Measurements from ENCODE around the gene PGAP3. TPM values are rescaled to one million over a fixed set of nuclear protein-coding genes. Genes with fewer than 3 reads are reported as not detected.

PGAP3 gene
- total RNA-seq, 1 donor from 2014 or later = 12.8 TPM

GRCh38 chr17:39624313-39624712 is 63.5 kb downstream of the PGAP3 start:
- DNase-seq (ENCODE audit: low spot score) = no peak

GRCh38 chr17:39623356-39623950 is 64.4 kb downstream of the PGAP3 start:
- peak; percentile 76 for DNase-seq (ENCODE audit: low spot score)

DNA sequence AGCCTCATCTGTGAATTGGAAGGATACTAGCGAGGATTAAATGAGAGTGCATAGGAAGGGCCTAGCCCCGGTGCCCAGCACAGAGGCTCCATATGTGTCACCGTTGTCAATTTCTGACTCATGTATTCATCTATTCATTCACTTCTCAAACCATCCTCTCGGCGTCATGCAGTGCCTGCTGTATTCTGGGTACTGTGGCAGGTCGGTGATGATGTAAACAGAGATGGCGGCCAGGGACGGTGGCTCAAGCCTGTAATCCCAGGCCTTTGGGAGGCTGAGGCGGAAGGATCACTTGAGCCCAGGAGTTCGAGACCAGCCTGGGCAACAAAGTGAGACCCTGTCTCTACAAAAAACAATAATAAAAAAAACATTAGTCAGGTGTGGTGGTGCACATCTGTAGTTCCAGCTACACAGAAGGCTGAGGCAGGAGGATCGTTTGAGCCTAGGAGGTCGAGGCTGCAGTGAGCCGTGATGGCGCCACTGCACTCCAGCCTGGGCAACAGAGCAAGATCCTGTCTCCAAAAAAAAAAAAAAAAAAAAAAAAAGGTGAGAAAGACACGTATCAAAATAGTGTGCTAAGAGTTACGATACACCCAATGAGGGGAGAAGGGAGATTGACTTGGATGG is 65.4 kb downstream of the PGAP3 start:
- no peak for DNase-seq (ENCODE audit: low spot score)

DNA sequence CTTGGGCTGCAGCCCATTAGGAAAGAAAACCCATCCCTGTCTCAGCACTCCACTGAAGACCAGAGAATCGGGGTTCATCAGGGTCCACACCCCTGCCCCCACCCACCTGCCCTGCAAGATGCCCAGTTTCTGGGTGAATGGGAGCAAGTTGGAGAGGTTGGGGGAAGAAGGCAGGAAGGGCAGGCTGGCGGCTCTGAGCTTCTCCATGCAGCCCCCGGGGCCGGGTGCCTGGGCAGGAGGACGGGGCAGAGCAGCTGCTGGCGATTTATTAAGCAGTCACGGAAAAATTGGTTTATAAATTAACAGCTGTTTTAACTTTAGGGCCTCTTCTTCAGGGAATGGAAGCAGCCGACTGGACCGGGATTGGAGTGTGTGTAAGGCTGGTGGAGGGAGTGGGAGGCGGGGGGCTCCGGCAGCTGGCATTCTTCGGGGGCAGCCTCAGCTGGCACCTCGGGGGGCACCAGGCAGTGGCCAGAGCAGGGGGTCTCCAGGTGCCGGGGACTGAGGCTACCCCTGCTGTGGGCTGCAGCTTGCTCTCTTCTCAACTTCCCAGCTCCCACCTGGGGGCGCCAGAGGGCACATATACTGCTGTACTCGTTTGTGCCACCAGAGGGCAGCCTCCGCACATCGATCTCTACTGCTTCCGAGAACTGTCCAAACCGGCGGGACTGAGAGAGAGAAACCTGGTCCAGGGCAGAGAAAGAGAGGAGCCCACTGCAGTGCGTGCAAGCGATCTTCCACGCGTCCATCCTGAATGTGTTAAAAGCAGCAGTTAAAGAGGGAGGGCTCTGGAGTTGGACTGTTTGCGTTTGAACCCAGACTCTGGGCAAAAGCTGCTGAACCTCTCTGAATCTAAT is 66.1 kb downstream of the PGAP3 start:
- DNase-seq (ENCODE audit: low spot score) = peak; percentile 86

Other genes with a start within 250 kb of the PGAP3 start
- 12.3 TPM for gene MED1, start 236.8 kb downstream of the PGAP3 start, total RNA-seq (ENCODE audit: insufficient read depth, low replicate concordance)
- gene CDK12, start 226.6 kb downstream of the PGAP3 start, total RNA-seq (ENCODE audit: insufficient read depth, low replicate concordance) = 19.0 TPM
- 1.4 TPM for gene NEUROD2, start 80.1 kb downstream of the PGAP3 start, total RNA-seq (ENCODE audit: insufficient read depth, low replicate concordance)
- gene PPP1R1B, start 61.1 kb downstream of the PGAP3 start, total RNA-seq (ENCODE audit: insufficient read depth, low replicate concordance) = 6.5 TPM
- gene STARD3, start 50.9 kb downstream of the PGAP3 start, total RNA-seq (ENCODE audit: insufficient read depth, low replicate concordance) = 20.5 TPM
- 0.24 TPM for gene TCAP, start 22.7 kb downstream of the PGAP3 start, total RNA-seq (ENCODE audit: insufficient read depth, low replicate concordance)
- not detected for gene PNMT, start 19.6 kb downstream of the PGAP3 start, total RNA-seq (ENCODE audit: insufficient read depth, low replicate concordance)
- 36.8 TPM for gene ERBB2, start 12.0 kb upstream of the PGAP3 start, total RNA-seq (ENCODE audit: insufficient read depth, low replicate concordance)
- 9.9 TPM for gene MIEN1, start 42.5 kb upstream of the PGAP3 start, total RNA-seq (ENCODE audit: insufficient read depth, low replicate concordance)
- 1.7 TPM for gene GRB7, start 49.9 kb upstream of the PGAP3 start, total RNA-seq (ENCODE audit: insufficient read depth, low replicate concordance)
- 3.4 TPM for gene IKZF3, start 176.3 kb upstream of the PGAP3 start, total RNA-seq (ENCODE audit: insufficient read depth, low replicate concordance)
- 5.3 TPM for gene ZPBP2, start 180.1 kb upstream of the PGAP3 start, total RNA-seq (ENCODE audit: insufficient read depth, low replicate concordance)
- gene GSDMB, start 230.6 kb upstream of the PGAP3 start, total RNA-seq (ENCODE audit: insufficient read depth, low replicate concordance) = 8.4 TPM
- gene ORMDL3, start 239.5 kb upstream of the PGAP3 start, total RNA-seq (ENCODE audit: insufficient read depth, low replicate concordance) = 48.4 TPM
- not detected for gene LRRC3C, start 239.7 kb upstream of the PGAP3 start, total RNA-seq (ENCODE audit: insufficient read depth, low replicate concordance)